Ishikawa (cell line): ENCODE measurements around the gene IFTAP.

Experiments used
- CEBPB ChIP-seq: IDR thresholded peaks from 2 replicates; pipeline ENCODE4 v1.6.1; 2012
- CREB1 ChIP-seq: IDR thresholded peaks from 2 replicates; pipeline ENCODE4 v1.6.1; 2012; ENCODE audit warnings: low read depth
- EGR1 ChIP-seq: IDR thresholded peaks from 2 replicates; pipeline ENCODE4 v1.6.1; 2012
- EP300 ChIP-seq: IDR thresholded peaks from 2 replicates; pipeline ENCODE4 v1.6.1; 2012; ENCODE audit warnings: borderline replicate concordance
- FOXM1 ChIP-seq: IDR thresholded peaks from 2 replicates; pipeline ENCODE4 v1.6.1; 2012; ENCODE audit warnings: low read depth, borderline replicate concordance
- NFIC ChIP-seq: IDR thresholded peaks from 2 replicates; pipeline ENCODE4 v1.6.1; 2012
- RAD21 ChIP-seq: IDR thresholded peaks from 2 replicates; pipeline ENCODE4 v1.6.1; 2012; ENCODE audit warnings: low read depth
- TAF1 ChIP-seq: IDR thresholded peaks from 2 replicates; pipeline ENCODE4 v1.6.1; 2012; ENCODE audit warnings: low read depth, mild to moderate bottlenecking
- TCF12 ChIP-seq: IDR thresholded peaks from 2 replicates; pipeline ENCODE4 v1.6.1; 2012; ENCODE audit warnings: low read depth
- TEAD4 ChIP-seq: IDR thresholded peaks from 2 replicates; pipeline ENCODE4 v1.6.1; 2012
- YY1 ChIP-seq: IDR thresholded peaks from 2 replicates; pipeline ENCODE4 v1.6.1; 2012; ENCODE audit warnings: low read depth
- ZBTB7A ChIP-seq: IDR thresholded peaks from 2 replicates; pipeline ENCODE4 v1.6.1; 2012; ENCODE audit warnings: low read depth
- TF ChIP-seq, protein P1 (sequence below): IDR thresholded peaks from 2 replicates; pipeline ENCODE4 v1.6.1; 2012
- TF ChIP-seq, protein P2 (sequence below): IDR thresholded peaks from 2 replicates; pipeline ENCODE4 v1.6.1; 2012; ENCODE audit warnings: low read depth, mild to moderate bottlenecking
- TF ChIP-seq, protein P3 (sequence below): IDR thresholded peaks from 2 replicates; pipeline ENCODE4 v1.6.1; 2012

IFTAP gene

DNA sequence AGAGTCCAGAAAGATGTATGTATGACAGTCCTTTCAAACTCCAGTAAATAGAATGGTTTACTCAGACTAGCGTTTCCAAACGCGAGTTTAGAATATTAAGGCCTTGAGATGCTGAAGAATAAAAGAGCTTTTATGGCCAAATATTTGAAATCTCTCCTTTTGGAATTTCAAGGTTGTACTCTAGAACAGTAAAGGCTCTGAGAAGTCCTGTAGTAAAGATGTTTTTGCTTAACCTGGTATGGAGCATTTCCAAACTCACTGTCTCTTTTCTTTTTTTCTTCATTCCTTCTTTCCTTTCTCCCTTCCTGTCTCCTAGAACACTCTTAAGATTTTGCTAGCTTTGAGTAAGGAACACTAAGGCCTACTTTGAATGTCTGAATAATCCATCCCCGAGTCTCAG is 95.1 kb downstream of the IFTAP start:
- no peak for TF ChIP-seq CEBPB
- TF ChIP-seq, protein P1, sequence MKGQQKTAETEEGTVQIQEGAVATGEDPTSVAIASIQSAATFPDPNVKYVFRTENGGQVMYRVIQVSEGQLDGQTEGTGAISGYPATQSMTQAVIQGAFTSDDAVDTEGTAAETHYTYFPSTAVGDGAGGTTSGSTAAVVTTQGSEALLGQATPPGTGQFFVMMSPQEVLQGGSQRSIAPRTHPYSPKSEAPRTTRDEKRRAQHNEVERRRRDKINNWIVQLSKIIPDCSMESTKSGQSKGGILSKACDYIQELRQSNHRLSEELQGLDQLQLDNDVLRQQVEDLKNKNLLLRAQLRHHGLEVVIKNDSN = no peak
- TF ChIP-seq RAD21 = no peak
- no peak for TF ChIP-seq EGR1
- TF ChIP-seq ZBTB7A = no peak
- TF ChIP-seq YY1 = no peak
- TF ChIP-seq, protein P2, sequence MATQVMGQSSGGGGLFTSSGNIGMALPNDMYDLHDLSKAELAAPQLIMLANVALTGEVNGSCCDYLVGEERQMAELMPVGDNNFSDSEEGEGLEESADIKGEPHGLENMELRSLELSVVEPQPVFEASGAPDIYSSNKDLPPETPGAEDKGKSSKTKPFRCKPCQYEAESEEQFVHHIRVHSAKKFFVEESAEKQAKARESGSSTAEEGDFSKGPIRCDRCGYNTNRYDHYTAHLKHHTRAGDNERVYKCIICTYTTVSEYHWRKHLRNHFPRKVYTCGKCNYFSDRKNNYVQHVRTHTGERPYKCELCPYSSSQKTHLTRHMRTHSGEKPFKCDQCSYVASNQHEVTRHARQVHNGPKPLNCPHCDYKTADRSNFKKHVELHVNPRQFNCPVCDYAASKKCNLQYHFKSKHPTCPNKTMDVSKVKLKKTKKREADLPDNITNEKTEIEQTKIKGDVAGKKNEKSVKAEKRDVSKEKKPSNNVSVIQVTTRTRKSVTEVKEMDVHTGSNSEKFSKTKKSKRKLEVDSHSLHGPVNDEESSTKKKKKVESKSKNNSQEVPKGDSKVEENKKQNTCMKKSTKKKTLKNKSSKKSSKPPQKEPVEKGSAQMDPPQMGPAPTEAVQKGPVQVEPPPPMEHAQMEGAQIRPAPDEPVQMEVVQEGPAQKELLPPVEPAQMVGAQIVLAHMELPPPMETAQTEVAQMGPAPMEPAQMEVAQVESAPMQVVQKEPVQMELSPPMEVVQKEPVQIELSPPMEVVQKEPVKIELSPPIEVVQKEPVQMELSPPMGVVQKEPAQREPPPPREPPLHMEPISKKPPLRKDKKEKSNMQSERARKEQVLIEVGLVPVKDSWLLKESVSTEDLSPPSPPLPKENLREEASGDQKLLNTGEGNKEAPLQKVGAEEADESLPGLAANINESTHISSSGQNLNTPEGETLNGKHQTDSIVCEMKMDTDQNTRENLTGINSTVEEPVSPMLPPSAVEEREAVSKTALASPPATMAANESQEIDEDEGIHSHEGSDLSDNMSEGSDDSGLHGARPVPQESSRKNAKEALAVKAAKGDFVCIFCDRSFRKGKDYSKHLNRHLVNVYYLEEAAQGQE = no peak
- no peak for TF ChIP-seq TCF12

GRCh38 chr11:36692704-36693103 is 98.4 kb downstream of the IFTAP start:
- TF ChIP-seq, protein P1 = no peak

- TF ChIP-seq TAF1 (no peak), RAD21 (no peak), TCF12 (no peak), NFIC (no peak), ZBTB7A (no peak), EP300 (no peak), EGR1 (no peak), FOXM1 (no peak), CEBPB (no peak), TEAD4 (no peak), CREB1 (no peak), YY1 (no peak)
- TF ChIP-seq, protein P1 = no peak
- TF ChIP-seq, protein P3, sequence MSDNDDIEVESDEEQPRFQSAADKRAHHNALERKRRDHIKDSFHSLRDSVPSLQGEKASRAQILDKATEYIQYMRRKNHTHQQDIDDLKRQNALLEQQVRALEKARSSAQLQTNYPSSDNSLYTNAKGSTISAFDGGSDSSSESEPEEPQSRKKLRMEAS = no peak
- TF ChIP-seq, protein P2 = no peak
Observed at GRCh38 chr11:36693139-36693843, 99.0 kb downstream of the IFTAP start.

DNA sequence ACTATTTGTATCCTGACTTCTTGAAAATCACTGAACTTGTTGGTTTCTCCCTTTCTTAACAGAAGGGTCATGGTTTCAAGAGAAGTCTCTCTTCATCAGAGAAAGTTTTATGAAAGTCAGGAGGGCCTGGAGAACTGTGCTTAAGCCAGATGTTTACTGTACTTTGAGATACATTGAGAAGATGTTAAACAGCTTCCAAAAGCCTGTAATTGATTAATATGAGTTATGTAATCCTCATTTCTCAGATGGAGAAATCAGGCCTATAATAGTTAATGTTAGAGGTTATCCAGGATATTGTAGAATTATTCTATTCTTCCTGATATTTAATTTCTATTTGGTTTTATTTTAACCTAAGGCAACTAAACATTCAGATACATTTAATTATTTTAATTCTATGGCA is 100.8 kb downstream of the IFTAP start:
- TF ChIP-seq NFIC = no peak
- TF ChIP-seq CEBPB = no peak
- TF ChIP-seq, protein P2 = no peak
- TF ChIP-seq TAF1 = no peak
- no peak for TF ChIP-seq ZBTB7A
- TF ChIP-seq YY1 = no peak
- TF ChIP-seq RAD21 = no peak
- TF ChIP-seq, protein P1 = no peak
- TF ChIP-seq EP300 = no peak
- TF ChIP-seq TCF12 = no peak
- TF ChIP-seq CREB1 = no peak
- no peak for TF ChIP-seq EGR1
- TF ChIP-seq TEAD4 = no peak
- TF ChIP-seq FOXM1 = no peak
- TF ChIP-seq, protein P3 = no peak
